Frontal cortex (tissue), 4 donors: Measurements from ENCODE around the gene CCNO. TPM values are rescaled to one million over a fixed set of nuclear protein-coding genes. Genes with fewer than 3 reads are reported as not detected.

Source experiments
- DNase-seq, 2 donors: peaks; one replicate each; pipeline ENCODE4 v3.0.0; 2012; ENCODE audit warnings: low spot score in 2 of 2
- FAIRE-seq: peaks from 2 replicates; lab custom pipeline; 2012; peaks lifted over from hg19 to GRCh38; lab: Jason Lieb, UNC
- total RNA-seq: library from RNA; depleted of rRNA; stranded (reverse); fragments of >200 nt; gene quantifications from one replicate; pipeline ENCODE4 v1.2.3, GENCODE V29; 2014
- donor health status: control.
- donor health status: control.
- donor health status: control.

Gene CCNO, protein sequence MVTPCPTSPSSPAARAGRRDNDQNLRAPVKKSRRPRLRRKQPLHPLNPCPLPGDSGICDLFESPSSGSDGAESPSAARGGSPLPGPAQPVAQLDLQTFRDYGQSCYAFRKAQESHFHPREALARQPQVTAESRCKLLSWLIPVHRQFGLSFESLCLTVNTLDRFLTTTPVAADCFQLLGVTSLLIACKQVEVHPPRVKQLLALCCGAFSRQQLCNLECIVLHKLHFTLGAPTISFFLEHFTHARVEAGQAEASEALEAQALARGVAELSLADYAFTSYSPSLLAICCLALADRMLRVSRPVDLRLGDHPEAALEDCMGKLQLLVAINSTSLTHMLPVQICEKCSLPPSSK
- total RNA-seq = not detected

DNA sequence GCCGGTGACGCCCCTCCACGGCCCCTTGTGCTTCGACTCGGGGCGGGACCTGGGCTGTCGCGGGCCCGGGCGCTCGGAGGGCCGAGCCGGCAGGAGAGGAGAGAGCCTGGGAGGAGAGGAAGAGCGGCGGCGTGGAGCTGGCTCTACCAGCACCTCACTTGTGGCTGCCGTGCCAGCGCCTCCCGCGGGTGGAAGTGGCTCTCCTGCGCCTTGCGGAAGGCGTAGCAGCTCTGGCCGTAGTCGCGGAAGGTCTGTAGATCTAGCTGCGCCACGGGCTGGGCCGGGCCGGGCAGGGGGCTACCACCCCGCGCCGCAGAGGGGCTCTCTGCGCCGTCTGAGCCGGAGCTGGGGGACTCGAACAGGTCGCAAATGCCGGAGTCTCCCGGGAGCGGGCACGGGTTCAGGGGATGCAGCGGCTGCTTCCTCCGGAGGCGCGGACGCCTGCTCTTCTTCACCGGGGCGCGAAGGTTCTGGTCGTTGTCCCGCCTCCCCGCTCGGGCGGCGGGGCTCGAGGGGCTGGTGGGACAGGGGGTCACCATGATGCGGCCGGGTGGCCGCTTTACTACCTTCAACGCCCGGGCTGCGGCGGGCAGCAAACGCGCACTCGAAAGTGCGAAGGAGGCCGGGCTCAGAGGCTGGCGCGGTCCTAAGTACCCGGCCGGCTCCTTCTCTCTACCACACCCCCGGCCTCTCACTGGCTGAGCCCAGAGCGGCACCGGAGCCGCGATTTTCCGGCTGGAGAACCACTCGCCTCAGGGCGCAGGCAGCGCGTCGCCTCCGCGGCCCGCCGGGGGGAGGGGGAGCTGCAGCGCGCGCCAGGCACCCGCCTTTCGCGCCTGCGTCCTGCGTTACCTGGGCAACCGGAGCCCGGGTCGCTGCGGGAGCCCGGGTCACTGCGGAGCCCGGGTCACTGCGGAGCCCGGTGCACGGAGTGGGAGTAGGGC lies at the start of gene CCNO:
Gene CCNO (minus strand): TSS at position 624 of the 944 bp plus-strand sequence. CDS start 85 bp downstream, at position 539.
- FAIRE-seq (no peak), DNase-seq (peak; percentile 71)

DNA sequence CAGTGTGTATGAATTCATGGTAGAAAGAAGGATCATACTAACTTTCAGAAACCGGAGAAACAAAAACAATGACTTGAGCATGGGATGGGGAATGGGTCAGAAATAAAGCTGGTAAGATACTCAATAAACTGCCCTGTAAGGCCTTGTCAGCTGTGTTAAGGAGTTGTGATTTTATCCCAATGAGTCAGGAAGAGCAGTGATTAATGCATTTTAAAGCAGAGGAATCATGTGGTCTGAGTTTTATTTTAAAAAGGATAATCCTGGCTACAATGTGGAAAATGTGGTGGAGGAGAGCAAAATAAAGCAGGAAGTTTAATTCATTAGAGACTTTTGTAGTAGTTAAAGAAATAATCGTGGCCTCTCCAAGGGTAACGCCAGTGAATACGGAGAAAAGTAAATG lies 45.4 kb upstream of the CCNO start:
- FAIRE-seq (no peak), DNase-seq (no peak)

DNA sequence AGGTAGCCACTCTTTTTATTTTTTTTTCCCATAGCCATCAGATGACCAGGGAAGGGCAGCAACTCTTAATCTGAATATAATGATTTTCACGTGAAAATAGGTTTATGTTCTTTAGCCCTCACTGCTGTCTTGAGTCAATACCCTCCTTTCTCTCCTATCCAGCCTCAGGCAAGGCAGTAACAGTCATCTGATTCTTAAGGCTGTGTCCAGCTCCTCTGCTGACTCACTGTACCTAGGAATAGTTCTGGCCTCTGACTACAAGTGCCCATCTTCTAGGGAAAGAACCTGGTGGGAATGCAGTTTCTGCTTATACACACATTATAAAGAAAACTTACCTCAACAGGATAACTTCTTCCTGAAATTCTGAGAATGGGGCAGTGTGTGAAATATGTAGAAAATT lies 43.4 kb upstream of the CCNO start:
- FAIRE-seq (no peak), DNase-seq (no peak)

DNA sequence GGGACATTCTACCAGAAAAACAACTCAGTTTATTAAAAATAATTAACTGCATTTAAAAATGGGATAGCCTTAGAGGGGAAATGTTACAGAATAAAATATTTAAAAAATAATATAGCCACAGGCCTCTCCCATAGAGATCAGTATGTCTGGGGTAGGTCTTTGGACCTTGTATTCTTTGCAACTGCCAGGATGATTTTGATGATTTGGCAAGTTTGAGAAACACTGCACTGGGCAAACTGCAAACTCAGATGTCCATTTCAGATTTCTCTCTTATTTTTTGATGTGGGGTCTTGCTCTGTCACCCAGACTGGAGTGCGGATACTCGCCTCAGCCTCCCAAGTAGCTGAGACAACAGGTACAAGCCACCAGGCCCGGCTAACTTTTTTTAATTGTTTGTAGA lies 24.9 kb upstream of the CCNO start:
- FAIRE-seq = no peak
- DNase-seq = no peak

DNA sequence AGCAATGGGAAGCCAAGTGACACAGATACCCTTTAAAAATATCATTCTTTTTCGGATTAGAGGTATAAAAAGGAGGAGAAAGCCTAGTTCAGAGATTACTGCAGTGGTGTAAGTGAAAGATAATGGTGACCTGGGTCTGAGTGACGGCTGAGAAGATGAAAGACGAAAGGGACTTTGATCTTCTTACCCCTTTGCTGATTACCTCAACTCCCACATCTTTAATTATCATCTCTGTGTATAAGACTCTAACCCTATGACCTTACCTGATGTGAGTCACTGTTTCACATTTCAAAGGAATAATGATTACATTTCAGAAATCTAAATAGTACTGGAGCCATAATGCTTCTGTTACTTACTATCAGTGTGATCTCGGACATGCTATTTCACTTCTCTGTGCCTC lies 21.4 kb upstream of the CCNO start:
- no peak for FAIRE-seq

DNA sequence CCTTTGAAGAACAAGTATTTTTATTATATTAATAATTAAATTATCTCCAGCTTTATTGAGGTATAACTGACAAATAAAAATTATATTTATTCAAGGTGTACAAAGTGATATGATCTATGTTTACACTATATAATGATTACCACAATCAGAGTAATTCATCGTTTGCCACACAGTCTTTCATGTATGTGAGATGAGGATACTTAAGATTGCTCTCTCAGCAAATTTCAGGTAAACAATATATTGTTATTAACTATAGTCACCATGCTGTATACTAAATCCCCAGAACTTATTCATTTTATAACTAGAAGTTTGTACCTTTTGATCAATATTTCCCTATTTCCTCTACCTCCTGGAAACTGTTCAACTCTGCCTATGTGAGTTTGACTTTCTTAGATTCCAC lies 16.7 kb upstream of the CCNO start:
- FAIRE-seq (no peak), DNase-seq (no peak)

More for the DNA sequence above, 21.4 kb upstream of the CCNO start:
- DNase-seq = no peak

DNA sequence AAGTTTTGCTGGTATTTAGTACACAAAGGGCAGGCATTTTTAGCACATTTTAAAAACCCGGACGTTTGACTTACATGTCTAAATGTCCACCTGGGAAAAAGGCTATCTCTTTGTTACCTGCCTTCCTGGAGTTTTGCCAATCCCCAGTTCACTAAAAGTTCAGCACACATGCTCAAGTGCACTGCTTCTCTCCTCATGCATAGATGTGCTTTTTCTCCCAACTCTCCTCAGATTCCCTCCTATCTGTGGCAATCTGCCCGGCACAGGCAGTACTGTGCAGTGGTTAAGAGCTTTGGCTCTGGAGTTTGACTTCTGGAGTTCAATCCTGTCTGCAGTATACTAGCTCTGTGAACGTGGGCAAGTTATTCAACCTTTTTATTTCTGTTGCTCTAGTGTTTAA lies 8.3 kb upstream of the CCNO start:
- DNase-seq = no peak
- no peak for FAIRE-seq

DNA sequence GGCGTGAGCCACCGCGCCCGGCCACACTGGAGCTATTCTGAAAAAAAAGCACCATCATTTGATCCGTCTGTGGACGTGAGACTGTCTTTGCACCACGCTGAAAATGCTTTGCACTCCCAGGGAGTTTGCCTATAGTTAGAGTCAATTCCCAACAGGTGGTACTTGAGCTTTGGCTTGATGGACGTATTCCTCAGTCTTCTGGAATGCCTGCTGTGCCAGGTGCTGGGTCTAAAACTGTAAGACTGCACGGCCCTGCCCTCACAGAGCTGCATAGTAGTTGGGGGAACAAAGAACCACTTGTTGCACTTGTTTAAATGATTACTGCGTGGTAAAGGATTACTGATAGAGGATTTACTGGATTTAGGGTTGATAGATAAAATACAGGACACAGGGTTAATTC lies 3.4 kb upstream of the CCNO start:
- FAIRE-seq (no peak), DNase-seq (no peak)

DNA sequence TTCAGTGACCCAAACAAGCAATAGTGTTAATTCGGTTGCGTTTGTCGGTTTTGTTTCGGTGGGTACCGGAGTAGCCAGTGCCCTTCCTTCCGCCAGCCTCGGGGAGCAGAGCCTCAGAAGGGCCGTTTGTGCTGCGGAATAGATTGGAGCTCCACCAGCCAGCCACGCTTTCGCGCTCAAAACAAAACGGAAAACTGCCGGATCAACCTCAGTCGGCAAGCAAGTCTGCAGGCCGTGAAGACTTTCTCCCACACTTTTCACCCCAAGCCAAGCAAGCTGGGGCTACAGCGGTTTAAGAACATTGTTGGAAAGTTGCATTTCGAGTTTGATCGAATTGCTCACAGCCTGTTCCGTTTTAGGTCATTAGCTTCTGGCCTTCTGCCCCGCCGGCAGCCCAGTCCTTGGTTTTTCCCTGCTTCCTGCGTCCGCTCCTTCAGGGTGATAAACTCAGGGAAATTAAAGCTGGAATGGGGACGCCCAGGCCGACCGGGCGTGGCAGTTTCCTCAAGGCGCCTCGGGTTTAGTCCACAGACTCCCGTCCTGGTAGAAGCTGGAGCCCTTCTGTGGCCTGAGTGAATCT lies 803 bp upstream of the CCNO start:
- FAIRE-seq (no peak), DNase-seq (peak in 1 of 2 donors; percentile 16)

DNA sequence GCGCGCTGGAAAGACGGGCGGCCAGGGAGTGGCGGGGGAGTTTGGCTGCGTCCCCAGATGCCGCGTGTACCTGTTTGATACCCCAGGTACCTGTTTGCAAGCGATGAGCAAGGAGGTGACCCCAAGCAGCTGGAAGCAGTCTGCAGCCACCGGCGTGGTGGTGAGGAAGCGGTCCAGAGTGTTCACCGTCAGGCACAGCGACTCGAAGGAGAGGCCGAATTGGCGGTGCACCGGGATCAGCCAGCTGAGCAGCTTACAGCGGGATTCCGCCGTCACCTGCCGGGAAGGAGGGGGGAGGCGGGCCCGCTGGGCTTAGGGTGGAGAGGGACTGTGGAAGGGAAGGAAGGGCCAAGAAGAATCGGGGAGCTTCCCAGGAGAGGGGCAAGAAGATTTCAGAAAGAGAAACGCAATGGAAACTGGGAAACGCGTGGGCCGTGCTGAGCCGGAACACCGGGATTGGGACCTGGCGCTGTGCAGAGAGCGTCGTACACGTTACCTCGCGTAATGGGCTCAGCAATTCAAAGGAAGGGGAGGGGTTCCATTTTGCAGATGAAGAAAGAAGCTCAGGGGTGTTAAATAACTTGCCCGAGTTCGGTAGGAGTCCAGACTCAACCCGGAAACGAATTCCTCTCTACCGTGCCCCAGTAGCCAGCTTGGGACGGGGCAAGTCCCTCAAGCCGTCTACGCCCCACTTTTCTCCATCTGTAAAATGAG lies 980 bp downstream of the CCNO start:
- FAIRE-seq (no peak), DNase-seq (peak; percentile 22 to 25)

DNA sequence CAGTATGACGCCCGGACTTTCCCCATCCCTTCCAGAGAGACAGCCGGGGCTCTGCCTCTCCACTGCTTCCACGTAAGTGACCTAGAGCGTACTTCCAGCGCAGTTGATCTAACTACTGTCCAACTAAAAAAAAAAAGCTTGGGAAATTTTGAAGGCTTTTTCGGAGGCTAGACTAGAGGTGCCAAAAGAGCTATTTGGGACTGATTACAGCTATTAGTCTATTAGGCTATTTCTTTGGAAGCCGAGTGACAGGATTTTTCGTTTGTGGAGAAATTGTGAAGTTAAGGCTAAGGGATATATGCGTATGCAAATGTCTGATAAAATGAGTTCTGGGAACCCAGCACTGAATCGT lies 1.5 kb downstream of the CCNO start:
- FAIRE-seq = no peak
- DNase-seq = no peak

DNA sequence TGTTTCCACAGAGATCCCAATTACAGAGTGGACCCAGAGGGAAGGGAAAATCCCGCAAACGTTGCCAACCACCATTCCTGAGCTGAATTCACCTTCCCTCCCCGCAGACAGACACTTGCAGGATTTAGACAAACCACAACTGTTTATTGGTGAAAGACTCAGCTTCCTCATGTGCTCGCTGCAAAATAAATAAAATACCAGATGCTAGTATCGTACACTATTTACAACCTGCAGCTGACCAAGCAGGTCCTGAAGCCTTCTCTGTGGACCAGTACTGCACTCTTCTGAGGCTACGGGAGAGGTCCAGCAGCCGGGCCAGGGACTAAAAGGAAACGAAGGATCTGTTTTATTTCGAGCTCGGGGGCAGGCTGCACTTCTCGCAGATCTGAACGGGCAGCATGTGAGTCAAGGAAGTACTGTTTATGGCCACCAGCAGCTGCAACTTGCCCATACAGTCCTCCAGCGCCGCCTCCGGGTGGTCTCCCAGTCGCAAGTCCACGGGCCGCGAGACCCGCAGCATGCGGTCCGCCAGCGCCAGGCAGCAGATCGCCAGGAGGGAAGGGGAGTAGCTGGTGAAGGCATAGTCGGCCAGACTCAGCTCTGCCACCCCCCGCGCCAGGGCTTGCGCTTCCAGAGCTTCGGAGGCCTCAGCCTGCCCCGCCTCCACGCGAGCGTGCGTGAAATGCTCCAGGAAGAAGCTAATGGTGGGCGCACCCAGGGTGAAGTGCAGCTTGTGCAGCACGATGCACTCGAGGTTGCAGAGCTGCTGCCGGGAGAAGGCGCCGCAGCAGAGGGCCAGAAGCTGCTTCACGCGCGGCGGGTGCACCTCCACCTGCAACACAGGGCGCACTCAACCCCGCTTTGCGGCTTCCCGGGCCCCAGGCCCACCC lies 2.1 kb downstream of the CCNO start:
- DNase-seq (peak; percentile 29 to 37), FAIRE-seq (no peak)

DNA sequence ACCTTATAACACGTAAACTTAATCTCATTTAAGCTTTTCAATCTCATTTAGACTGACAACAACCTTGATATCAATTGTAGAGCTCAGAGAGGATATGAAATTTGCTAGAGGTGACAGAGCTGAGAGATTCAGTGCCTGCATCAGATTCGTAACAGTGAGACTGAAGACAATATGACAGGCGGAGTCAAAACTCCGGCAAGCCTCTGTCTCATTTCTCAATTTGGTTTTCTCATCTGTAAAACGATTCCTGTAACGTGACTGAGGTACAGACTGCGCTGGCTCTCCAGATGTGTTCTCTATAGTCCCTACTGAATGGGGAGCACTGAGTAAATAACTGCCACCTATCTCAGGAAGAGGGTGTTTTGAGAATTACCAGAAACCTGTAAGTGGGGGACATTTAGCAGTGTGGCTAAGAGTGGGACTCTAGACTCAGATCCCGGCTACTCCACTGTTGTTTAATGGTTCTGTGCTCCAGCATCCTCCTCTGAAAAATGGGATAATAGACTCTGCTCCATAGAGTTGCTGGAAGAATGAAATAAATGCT lies 3.2 kb downstream of the CCNO start:
- DNase-seq (no peak), FAIRE-seq (no peak)

DNA sequence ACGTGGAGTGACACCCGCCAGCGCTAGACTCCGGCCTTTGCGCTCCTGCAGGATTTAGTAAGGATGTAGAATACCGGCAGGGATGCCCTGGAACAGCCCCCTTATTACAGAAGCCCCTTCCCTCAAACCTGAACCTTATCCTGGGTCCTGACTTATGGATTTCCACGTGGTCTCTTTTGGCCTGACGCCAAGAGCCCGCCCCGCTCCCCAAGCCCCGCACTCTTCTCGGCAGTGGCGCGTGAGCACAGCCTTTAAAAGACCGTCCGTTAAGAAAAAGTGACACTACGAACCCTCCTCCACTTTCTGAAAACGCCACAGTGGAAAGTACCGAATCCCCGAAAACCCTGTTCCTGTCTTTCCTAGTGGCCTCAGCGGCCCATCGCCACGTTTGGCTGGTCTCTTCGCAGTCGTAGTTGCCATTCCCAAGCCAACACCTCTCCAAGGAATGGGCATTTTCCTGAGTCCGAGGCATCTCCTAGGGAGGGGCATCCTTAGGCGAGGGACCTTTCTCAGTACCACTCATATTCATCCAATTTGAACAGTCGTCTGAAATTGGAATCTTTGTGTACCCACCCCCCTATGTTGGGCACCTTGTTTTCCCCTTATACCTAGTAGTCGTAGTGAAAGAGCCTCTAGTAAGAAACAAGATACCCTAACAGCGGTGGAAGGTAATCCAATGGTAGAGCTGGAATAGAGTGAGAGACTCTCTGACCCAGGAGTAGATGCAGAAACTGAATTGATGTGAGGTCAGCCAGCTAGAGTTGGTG lies 5.6 kb downstream of the CCNO start:
- FAIRE-seq = no peak
- no peak for DNase-seq

DNA sequence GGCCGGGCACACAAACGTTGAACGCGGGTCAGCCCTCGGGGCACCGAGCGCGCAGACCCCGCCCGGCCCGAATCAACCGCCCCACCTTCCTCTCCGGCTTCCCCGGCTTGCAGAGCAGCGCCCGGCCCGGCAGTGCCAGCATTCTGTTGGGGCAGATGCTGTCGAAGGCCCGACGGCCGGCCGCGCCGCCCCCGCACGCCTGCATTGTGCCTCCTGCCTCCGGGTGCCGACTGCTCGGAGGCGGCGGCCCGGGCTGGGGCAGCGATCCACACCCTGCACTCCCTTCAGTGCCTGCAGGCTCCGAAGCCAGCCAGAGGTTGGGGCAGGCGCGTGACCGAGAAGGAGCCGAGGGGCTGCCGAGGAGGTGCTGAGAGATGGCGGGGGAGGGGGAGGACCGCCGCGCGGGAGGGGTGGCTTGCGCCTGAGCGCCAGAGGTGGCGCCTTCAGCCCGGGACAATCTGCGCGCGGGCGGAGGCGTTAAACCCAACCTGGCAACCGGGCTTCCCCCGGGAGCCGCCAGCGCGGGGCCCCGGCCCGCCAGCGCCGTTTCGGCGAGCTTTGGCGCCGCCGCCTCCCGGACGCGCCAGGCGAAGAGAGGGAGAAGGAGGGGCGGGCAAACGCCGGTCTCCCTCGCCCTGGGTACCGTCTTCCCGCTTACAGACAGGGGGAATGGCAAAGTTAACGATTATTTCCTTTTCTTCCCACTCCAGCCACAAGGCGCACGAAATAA lies 6.3 kb downstream of the CCNO start, which contains the start of gene MCIDAS:
Gene MCIDAS (minus strand): TSS at position 382 of the 730 bp plus-strand sequence. CDS start 177 bp downstream, at position 205.
- DNase-seq (peak; percentile 43 to 53), FAIRE-seq (no peak)

DNA sequence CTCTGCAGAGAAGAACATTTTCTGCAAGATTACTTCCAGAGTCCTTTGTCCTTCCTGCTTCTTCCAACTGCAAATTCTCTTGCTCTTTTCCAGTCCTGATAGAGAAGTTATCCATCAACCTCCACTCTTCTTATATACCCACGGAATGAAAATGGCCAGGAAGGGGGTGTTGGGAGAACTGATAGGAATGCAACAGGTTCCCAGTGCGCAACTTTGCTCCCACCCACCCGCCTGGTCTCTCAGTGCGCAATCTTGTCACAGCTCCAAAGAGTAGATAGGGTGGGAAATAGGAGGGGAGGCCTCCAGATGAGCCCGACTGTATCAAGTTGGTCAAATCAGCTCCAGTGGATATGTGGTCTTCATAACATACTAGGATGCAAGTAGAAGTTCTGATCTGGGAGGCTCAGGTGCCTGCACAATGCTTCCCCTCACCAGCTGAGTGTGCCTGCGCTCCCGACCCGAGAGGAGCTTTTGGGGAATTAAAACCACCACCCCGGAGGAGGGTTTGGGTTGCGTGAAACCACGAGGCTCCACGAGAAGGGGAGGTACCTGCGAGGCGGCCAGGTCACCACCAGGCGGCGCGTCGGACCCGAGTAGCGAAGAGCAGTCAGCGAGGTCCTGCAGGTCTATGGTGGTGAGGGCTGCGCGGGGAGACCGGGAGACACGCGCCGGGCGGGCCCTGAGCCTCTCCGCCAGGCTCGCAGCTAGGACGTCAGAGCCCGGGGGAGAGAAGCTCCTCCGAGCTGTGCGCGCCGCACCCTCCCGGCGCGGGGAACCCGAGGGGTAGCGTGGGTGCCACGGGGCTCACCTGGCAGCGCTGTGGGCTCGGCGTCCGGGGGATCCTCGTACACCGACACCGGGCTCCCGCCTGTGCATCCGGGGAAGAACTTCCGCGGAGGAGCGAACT lies 7.1 kb downstream of the CCNO start:
- DNase-seq (peak; percentile 26 to 27), FAIRE-seq (no peak)
